Measurements from ENCODE around the gene COL18A1.

COL18A1 gene

GRCh38 chr21:45457161-45457831 is 52.3 kb downstream of the COL18A1 start:
- no peak for DNase-seq

GRCh38 chr21:45457832-45458172 is 52.8 kb downstream of the COL18A1 start:
- DNase-seq: no peak

GRCh38 chr21:45458281-45459170 is 53.6 kb downstream of the COL18A1 start:
- DNase-seq: no peak

- no peak for DNase-seq
Observed at GRCh38 chr21:45459171-45460010, 54.4 kb downstream of the COL18A1 start.

- no peak for DNase-seq
Observed at GRCh38 chr21:45460011-45460565, 55.1 kb downstream of the COL18A1 start.

- DNase-seq: no peak
Observed at GRCh38 chr21:45460611-45461368, 55.8 kb downstream of the COL18A1 start.

- no peak for DNase-seq
Observed at GRCh38 chr21:45461369-45461750, 56.4 kb downstream of the COL18A1 start.

GRCh38 chr21:45461806-45462341 is 56.9 kb downstream of the COL18A1 start:
- DNase-seq: no peak

GRCh38 chr21:45463871-45464270 is 58.9 kb downstream of the COL18A1 start:
- no peak for DNase-seq

- no peak for DNase-seq
Observed at GRCh38 chr21:45464309-45464708, 59.3 kb downstream of the COL18A1 start.

GRCh38 chr21:45465105-45465504 is 60.1 kb downstream of the COL18A1 start:
- DNase-seq: no peak

GRCh38 chr21:45465611-45466329 is 60.8 kb downstream of the COL18A1 start:
- DNase-seq: no peak

- DNase-seq: no peak
Observed at GRCh38 chr21:45466330-45467220, 61.6 kb downstream of the COL18A1 start.

GRCh38 chr21:45467221-45467779 is 62.3 kb downstream of the COL18A1 start:
- no peak for DNase-seq

GRCh38 chr21:45468051-45468970 is 63.3 kb downstream of the COL18A1 start:
- no peak for DNase-seq

GRCh38 chr21:45468971-45469272 is 64.0 kb downstream of the COL18A1 start:
- DNase-seq: no peak

- DNase-seq: no peak
Observed at GRCh38 chr21:45469273-45470086, 64.5 kb downstream of the COL18A1 start.

- DNase-seq: no peak
Observed at GRCh38 chr21:45470087-45470515, 65.1 kb downstream of the COL18A1 start.

Measured in inflammatory macrophage treated with lipopolysaccharide for 1 hour (primary cell).